Stomach (tissue), 4 donors: ENCODE data around the gene FCHSD2.

Experiments used
- POLR2A ChIP-seq, 4 donors: fragments of 450-650 bp; IDR thresholded peaks; one replicate each; pipeline ENCODE4 v1.6.1; 2016; ENCODE audit warnings: antibody characterized with exemption in 4 of 4, control low read depth in 2 of 4, mild to moderate bottlenecking in 1 of 4, moderate library complexity in 1 of 4
- POLR2AphosphoS5 ChIP-seq, 3 donors: sonication (generic); formaldehyde crosslinking; IDR thresholded peaks; one replicate each; pipeline ENCODE4 v1.6.1; 2016; ENCODE audit warnings: antibody characterized with exemption in 3 of 3
- TF ChIP-seq, protein P1 (sequence below), 7 experiments: fragments of 450-650 bp in 4 of 7; fragments of 200-600 bp in 3 of 7; sonication (generic) in 3 of 7; IDR thresholded peaks; one replicate each; pipeline ENCODE4 v1.5.1; 2016 to 2019; ENCODE audit warnings: antibody characterized with exemption in 7 of 7, control low read depth in 2 of 7, mild to moderate bottlenecking in 1 of 7

DNA sequence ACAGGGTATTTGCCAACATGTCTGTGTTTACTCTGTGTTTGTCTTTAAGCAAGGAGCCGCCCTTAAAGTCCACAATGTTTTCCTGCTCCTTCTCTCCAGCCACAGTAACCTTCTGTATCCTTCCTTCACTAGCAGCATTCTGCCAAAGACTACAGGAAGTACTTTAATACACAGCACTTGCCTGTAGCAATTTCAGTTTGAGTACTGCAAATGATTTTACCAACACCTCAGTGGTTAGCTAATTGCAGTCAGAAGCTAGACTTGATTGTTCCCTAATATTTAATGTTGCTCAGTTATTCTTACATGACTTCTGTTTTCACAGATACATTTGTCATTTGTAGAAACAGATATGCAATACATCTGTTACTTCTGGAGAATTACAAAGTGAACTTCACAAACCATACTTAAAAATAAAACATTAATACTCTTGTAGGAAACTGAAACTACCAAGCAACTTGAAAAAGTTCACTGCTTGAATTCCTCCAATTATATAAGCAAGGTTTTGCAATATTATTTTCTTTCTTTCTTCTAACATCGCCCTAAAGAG is 69.1 kb downstream of the FCHSD2 start:
- TF ChIP-seq, protein P1, sequence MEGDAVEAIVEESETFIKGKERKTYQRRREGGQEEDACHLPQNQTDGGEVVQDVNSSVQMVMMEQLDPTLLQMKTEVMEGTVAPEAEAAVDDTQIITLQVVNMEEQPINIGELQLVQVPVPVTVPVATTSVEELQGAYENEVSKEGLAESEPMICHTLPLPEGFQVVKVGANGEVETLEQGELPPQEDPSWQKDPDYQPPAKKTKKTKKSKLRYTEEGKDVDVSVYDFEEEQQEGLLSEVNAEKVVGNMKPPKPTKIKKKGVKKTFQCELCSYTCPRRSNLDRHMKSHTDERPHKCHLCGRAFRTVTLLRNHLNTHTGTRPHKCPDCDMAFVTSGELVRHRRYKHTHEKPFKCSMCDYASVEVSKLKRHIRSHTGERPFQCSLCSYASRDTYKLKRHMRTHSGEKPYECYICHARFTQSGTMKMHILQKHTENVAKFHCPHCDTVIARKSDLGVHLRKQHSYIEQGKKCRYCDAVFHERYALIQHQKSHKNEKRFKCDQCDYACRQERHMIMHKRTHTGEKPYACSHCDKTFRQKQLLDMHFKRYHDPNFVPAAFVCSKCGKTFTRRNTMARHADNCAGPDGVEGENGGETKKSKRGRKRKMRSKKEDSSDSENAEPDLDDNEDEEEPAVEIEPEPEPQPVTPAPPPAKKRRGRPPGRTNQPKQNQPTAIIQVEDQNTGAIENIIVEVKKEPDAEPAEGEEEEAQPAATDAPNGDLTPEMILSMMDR (IDR thresholded peaks at IDR 0.05): no peak
- TF ChIP-seq POLR2A (IDR thresholded peaks at IDR 0.05) (no peak), POLR2AphosphoS5 (IDR thresholded peaks at IDR 0.05) (peak in 2 of 3 donors; percentile 62 to 73)
